Activated T-helper 1 cell treated with anti-CD3 and anti-CD28 coated beads, Interleukin-12 subunit alpha, Interleukin-12 subunit beta, Interleukin-2, Interleukin-4 antibody, amounts not matched to agents 30 ng/mL and 10 ng/mL and 1 ng/mL, durations not matched to agents 14 hours and 24 hours and 36 hours (primary cell): ENCODE measurements around the gene PRG3. TPM values are rescaled to one million over a fixed set of nuclear protein-coding genes. Genes with fewer than 3 reads are reported as not detected.

Experiments used
- DNase-seq: peaks from one replicate; pipeline ENCODE4 v3.0.0; 2021; ENCODE audit warnings: low spot score
- H3K27ac Mint-ChIP-seq: one replicate; pipeline ENCODE4 v1.8.0; 2021; ENCODE audit warnings: mild to moderate bottlenecking, mixed read lengths
- H3K27me3 Mint-ChIP-seq: one replicate; pipeline ENCODE4 v1.8.0; 2022; ENCODE audit warnings: mild to moderate bottlenecking, moderate library complexity, mixed read lengths; ENCODE audit not compliant: insufficient read depth
- H3K36me3 Mint-ChIP-seq: one replicate; pipeline ENCODE4 v1.8.0; 2021; ENCODE audit warnings: low read depth, mixed read lengths
- H3K4me1 Mint-ChIP-seq: one replicate; pipeline ENCODE4 v1.8.0; 2021; ENCODE audit warnings: low read depth, mixed read lengths
- H3K4me3 Mint-ChIP-seq: one replicate; pipeline ENCODE4 v1.8.0; 2021; ENCODE audit warnings: mild to moderate bottlenecking, moderate library complexity, mixed read lengths
- H3K9me3 Mint-ChIP-seq: one replicate; pipeline ENCODE4 v1.8.0; 2021; ENCODE audit warnings: mixed read lengths
- intact Hi-C: fragments of 100-400 bp; cut with micrococcal nuclease; formaldehyde crosslinking; loops from one replicate; pipeline ENCODE4 v1.15.1; 2024
- total RNA-seq: library from RNA; stranded (reverse); gene quantifications from 2 replicates; pipeline ENCODE4 v1.2.3, GENCODE V29; 2022

Gene PRG3
- total RNA-seq, 1 donor from 2014 or later, result not detected

DNA sequence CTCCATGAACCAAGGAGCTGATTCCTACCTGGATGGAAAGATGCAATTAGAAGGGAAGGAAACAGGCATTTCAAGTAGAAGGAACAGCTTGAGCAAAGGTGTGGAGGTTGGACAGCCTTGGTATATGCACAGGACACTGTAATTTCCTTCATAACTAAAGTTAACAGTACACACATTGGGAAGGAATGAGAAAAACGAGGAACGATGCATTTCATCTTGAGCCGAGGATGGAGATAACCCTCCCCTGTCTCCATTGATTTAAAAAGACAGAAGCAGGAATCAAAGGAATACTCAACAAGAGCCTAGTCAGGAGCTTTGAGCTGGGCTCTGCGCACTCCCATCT lies 11.8 kb upstream of the PRG3 start:
- Mint-ChIP-seq H3K4me1 (no peaks in the 10 kb centered on the region), H3K27me3 (peaks cover 3% of the 10 kb centered on the region), H3K9me3 (no peaks in the 10 kb centered on the region), H3K4me3 (no peak overlapping the region), H3K27ac (no peak overlapping the region), H3K36me3 (no peaks in the 10 kb centered on the region)
- DNase-seq, result no peak
- intact Hi-C loops, result no loop called here

DNA sequence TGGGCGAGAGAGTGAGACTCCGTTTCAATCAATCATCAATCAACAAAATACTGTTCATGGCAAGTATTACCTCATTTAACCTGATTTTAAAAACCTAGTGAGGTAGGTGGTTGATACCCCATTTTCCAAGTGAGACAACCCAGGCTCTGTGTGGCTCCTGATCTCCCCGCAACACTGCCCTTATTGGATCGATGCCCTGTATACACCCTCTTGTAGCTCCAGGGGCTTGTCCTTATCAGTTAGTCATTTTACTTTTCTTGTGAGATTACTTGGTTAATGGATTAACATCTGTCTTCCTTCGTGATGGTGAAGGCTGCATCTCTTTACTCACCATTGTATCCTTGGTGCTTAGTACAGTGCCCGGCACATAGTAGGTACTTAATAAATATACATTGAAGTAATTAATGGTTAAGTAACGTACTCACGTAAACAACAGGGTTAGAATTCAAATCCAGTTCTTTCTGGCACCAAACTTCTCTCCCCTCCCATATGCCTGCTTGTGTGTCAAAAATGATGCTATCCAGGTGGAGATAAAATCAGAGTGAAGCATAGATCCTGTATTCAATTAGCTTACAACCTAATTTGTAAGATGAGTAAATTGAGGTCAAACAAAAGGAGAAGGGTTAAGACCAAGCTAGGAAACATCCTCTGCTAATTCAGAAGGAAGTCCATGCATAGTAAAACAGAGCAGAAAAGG lies 11.3 kb upstream of the PRG3 start:
- Mint-ChIP-seq H3K4me3 (no peak overlapping the region), H3K27ac (no peak overlapping the region), H3K9me3 (no peaks in the 10 kb centered on the region), H3K4me1 (no peaks in the 10 kb centered on the region), H3K36me3 (no peaks in the 10 kb centered on the region), H3K27me3 (peaks cover 3% of the 10 kb centered on the region)
- intact Hi-C loops, result no loop called here
- DNase-seq, result no peak

DNA sequence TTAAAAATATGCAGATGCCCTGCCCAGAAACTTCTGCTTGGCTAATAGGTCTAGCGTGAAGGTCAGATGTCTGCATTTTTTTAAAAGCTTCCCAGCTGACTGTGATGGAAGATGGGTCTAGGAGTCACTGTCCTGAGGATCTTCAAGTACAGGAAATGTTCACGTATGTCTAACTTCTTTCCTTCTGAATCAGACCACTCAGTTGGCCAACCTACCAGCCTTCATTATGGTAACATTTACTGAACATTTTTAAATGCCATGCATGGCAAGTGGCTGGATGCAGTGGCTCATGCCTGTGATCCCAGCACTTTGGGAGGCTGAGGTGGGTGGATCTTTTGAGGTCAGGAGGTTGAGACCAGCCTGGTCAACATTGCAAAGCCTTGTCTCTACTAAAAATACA lies 10.6 kb upstream of the PRG3 start:
- Mint-ChIP-seq H3K27ac (no peak overlapping the region), H3K9me3 (no peaks in the 10 kb centered on the region), H3K36me3 (no peaks in the 10 kb centered on the region), H3K4me1 (no peaks in the 10 kb centered on the region), H3K27me3 (peaks cover 3% of the 10 kb centered on the region), H3K4me3 (no peak overlapping the region)
- intact Hi-C loops, result no loop called here
- no peak for DNase-seq

DNA sequence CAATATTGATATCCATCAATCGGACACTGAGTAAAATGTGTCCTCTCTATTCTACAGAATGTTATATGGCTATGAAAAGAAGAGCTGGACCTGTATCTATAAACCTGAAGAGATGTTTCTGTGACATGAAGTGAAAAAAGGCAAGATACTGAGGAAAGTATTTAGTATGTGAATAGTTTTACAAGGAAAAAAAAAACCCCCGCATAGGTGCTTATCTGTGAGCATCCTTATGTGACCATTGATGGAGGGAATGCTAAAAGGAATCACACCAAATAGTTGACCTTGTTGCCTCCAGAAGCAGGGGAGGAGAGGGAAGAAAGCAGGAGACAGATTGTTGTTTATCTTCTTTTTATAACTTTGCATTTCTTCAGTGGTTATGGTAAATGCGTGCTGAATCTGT lies 10.2 kb upstream of the PRG3 start:
- intact Hi-C loops, result no loop called here
- H3K4me1 Mint-ChIP-seq, result no peaks in the 10 kb centered on the region
- no peak for DNase-seq
- no peak overlapping the region for H3K27ac Mint-ChIP-seq
- no peak overlapping the region for H3K4me3 Mint-ChIP-seq
- H3K27me3 Mint-ChIP-seq, result peaks cover 3% of the 10 kb centered on the region
- H3K36me3 Mint-ChIP-seq, result no peaks in the 10 kb centered on the region
- H3K9me3 Mint-ChIP-seq, result no peaks in the 10 kb centered on the region

DNA sequence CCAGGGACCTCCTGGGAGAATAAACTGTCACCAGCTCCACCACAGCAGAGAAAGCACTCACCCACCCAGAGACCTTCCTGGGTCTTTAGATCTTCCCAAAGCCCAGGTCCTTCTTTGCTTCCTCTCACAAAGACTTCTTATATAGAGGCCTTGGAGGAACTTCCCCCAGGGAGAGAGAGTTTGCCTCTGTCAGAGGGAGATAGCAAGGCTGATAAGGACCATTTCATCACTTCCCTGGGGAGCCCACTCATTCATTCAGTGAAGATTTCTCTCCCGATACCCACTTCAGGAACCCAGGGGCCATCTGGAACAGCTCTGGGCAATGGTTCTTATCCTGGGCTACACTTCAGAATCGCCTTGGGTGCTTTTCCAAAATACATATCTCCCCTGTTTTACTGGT lies 9.6 kb upstream of the PRG3 start, which contains the start of gene PRG2:
TSS of gene PRG2 (minus strand) at position 116 of the 400 bp plus-strand sequence. CDS start 706 bp downstream, outside the sequence.
- Mint-ChIP-seq H3K4me3 (no peak within 1 kb of the TSS), H3K27me3 (peaks cover 4% of the 10 kb centered on the region), H3K9me3 (no peaks in the 10 kb centered on the region), H3K27ac (peak within 1 kb of the TSS; percentile 21), H3K4me1 (no peaks in the 10 kb centered on the region), H3K36me3 (no peaks in the 10 kb centered on the region)
- no peak for DNase-seq
- intact Hi-C loops, result no loop called here

DNA sequence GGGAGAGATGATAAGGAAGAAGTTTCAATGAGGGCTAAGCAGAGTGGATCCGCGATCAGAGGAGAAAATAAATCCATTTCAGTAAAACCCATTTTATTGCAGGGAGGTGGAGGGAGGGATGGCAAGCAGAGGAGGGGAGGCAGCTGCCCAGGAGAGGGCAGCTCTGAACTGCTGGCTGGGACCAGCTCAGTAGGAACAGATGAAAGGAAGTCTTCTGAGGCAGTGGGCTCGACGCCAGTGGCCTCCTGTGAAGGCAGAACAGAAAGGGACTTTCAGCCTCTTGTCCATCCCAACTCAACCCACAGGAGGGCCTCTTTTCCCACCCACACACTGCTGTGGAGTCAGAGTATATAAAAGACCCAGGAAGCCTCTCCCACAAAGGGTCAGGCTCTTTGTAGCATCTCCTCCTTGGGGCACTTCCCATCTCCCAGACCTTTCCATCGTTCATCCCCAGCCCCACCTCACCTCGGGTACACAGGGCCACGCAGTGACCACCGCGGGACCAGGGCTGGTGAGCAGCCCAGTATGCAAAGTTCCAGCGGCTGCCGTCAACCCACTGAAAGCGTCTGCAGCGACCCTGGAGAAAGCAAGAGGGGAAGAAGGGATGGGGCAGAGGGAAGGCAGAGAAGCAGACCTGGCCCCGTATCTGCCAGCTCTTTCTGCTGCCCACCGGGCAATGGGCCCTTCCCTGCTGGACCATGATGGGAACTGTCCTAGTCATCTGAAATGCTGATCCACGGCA lies 6.5 kb upstream of the PRG3 start:
- Mint-ChIP-seq H3K36me3 (no peaks in the 10 kb centered on the region), H3K9me3 (no peaks in the 10 kb centered on the region), H3K4me3 (no peak overlapping the region), H3K27ac (no peak overlapping the region), H3K4me1 (no peaks in the 10 kb centered on the region), H3K27me3 (peaks cover 7% of the 10 kb centered on the region)
- intact Hi-C loops, result no loop called here
- no peak for DNase-seq

DNA sequence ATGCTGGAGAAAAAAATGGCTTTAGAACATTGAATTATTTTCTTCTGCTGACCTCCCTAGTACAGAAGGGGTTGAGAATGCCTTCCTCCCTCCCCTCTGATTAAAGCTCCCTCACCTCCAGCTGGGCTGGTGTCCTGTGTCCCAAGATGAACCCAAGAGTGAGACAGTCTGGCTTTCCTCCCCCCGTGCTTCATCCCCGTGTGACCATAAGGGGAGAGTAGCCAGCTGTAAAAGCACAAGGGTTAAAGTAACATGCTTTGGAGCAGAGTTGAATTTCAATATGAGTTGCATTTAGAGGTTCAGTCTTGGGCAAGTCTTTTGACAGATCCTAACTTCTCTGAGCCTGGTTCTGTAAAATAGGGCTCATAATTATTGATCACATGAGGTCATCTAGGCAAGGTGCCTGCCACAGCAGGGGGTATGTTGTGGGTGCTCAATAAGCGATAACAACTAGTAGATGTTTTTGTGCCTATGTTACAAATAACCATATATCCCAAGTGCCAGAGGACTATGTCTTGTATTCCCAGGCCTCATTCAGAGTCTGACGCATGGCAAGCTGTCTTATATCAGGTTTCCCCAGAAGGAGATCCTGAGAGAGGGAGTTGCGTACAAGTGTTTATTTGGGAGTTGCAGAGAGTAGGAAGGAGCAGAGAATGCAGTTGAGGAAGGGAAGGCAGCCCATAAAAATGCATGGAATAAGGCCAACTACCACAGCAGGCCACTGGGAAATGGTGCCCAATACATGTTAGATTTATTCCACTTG lies 5.4 kb upstream of the PRG3 start:
- H3K4me3 Mint-ChIP-seq, result no peak overlapping the region
- DNase-seq, result no peak
- no peaks in the 10 kb centered on the region for H3K4me1 Mint-ChIP-seq
- H3K27ac Mint-ChIP-seq, result no peak overlapping the region
- no peaks in the 10 kb centered on the region for H3K9me3 Mint-ChIP-seq
- H3K36me3 Mint-ChIP-seq, result no peaks in the 10 kb centered on the region
- intact Hi-C loops, result no loop called here
- peaks cover 7% of the 10 kb centered on the region for H3K27me3 Mint-ChIP-seq

DNA sequence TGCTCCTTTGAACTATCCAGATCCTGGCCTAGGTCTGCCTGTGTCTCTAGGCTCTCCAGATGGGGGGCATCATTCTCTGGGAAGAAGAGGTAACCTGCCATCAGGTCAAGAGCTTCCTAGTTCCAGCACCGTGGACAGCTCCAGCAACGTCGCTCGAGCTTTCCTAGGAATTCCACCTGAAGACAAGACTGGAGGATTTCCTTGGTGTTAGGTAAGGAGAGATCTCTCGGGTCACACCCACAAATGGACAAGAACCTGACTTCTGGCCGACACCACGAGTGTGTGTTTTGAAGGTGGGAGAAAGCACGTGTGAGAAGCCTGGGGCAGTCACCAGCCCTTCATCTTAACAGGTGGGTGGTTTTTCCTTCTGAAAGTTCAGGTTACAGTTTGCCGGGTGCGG lies 1.2 kb downstream of the PRG3 start:
- no peaks in the 10 kb centered on the region for H3K9me3 Mint-ChIP-seq
- no peak overlapping the region for H3K4me3 Mint-ChIP-seq
- no peak overlapping the region for H3K27ac Mint-ChIP-seq
- H3K27me3 Mint-ChIP-seq, result peaks cover 5% of the 10 kb centered on the region
- intact Hi-C loops, result no loop called here
- no peak for DNase-seq
- no peaks in the 10 kb centered on the region for H3K4me1 Mint-ChIP-seq
- no peaks in the 10 kb centered on the region for H3K36me3 Mint-ChIP-seq

DNA sequence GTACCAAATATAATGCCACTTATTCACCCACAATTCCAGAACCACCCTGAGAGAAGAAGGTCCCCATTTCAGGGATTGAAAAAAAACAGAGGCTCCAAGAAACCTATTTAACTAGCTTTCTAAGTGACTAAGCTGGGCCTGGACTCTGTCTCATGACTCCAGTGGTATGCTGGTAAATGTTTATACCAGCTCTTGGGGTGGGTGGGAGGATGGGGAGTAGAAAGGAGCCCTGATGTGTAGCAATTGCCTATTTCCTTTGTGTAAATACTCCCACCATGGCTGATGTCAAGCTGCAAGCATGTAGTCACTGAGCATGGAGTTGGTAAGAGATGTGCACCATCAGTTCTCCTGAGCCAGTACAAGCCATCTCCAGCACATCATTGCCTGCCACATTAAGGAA lies 2.8 kb downstream of the PRG3 start:
- no peak for DNase-seq
- Mint-ChIP-seq H3K4me1 (no peaks in the 10 kb centered on the region), H3K36me3 (no peaks in the 10 kb centered on the region), H3K4me3 (no peak overlapping the region), H3K27me3 (peaks cover 5% of the 10 kb centered on the region), H3K27ac (no peak overlapping the region), H3K9me3 (no peaks in the 10 kb centered on the region)
- intact Hi-C loops, result no loop called here

DNA sequence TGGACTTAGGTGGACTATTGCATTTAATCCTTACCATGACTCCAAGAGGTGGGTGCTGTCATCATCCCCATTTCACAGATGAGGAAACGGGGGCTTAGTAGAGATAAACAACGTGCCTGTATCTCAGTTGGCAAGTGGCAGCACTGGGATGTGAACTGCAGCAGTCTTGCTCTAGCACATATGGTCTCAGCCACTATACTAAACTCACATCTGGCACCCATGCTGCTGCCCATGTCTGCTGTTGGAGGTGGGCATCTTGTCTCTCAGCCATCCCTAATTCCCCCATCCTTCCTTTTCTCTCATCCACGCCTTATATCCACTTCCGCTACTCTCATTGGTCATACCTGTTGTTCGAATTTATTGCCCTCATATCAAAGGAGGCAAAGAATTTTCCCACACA lies 3.8 kb downstream of the PRG3 start:
- no peak for DNase-seq
- Mint-ChIP-seq H3K36me3 (no peaks in the 10 kb centered on the region), H3K4me1 (no peaks in the 10 kb centered on the region), H3K27me3 (peaks cover 7% of the 10 kb centered on the region), H3K9me3 (no peaks in the 10 kb centered on the region), H3K4me3 (no peak overlapping the region), H3K27ac (no peak overlapping the region)
- intact Hi-C loops, result no loop called here

DNA sequence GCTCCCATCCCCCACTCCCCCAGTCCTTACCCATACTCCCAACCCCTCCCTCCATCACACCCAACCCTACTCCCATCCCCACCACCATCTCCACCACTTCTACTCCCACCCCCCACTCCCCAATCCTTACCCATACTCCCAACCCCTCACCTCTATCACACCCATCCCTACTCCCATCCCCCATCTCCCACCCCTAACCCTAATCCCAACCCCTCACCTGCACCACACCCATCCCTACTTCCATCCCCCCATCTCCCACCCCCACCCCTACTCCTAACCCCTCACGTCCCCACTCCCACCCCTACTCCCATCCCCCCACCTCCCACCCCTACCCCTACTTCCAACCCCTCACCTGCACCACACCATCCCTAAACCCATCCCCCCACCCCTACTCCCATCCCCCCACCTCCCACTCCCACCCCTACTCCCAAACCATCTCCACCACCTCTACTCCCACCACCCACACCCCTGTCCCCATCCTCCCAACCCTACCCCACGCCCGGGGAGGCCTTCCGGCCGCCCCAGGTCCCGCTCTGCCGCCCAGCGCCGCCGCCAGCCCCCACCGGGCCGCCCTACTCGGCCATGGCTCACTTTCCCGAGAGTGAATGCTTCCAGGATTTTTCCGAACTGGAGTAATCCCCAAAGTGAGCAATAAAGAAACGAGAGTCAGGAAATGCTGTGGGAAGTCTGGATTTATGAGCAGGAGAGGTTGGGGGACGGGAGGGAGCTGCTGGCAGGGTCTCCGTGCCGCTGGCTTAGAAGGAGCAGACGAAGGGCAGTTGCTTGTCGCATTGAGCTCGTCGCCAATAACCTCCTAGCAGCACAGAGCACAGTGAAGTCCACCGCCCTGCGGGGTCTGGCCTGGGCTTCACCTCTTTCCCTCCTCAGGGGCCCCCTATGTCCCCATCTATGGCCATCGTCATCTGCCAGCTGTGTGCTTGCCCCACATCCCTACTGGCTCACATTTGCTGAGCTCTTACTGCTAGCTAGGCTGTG lies 4.6 kb downstream of the PRG3 start:
- H3K4me1 Mint-ChIP-seq, result no peaks in the 10 kb centered on the region
- H3K27ac Mint-ChIP-seq, result no peak overlapping the region
- no peaks in the 10 kb centered on the region for H3K36me3 Mint-ChIP-seq
- DNase-seq, result no peak
- H3K27me3 Mint-ChIP-seq, result peaks cover 7% of the 10 kb centered on the region
- no peaks in the 10 kb centered on the region for H3K9me3 Mint-ChIP-seq
- no peak overlapping the region for H3K4me3 Mint-ChIP-seq
- intact Hi-C loops, result no loop called here

DNA sequence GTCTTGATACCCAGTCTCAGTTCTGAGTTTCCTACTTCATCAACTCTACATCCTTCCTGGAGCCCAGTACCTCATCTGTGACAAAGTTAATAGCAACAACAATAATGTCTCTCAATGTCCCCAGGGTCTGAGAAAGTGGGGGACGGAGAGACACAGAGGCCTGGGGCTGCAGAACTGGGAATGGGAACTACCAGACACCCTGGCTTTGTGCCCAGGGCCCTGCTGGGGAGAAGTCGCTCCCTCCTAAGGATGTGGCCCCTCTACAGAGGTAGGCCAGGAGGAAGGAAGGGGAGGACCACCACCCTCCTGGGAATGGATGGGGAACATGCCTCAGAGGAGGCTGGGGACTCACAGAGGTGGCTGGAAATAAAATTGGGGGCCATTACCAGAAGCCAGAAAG lies 5.5 kb downstream of the PRG3 start:
- Mint-ChIP-seq H3K4me3 (no peak overlapping the region), H3K27me3 (peaks cover 7% of the 10 kb centered on the region), H3K27ac (no peak overlapping the region)

More for the DNA sequence above, 5.5 kb downstream of the PRG3 start:
- intact Hi-C loops, result no loop called here
- Mint-ChIP-seq H3K9me3 (no peaks in the 10 kb centered on the region), H3K36me3 (no peaks in the 10 kb centered on the region), H3K4me1 (no peaks in the 10 kb centered on the region)
- no peak for DNase-seq
